ENCODE results near the gene GTPBP6. TPM values are rescaled to one million over a fixed set of nuclear protein-coding genes. Genes with fewer than 3 reads are reported as not detected.

GTPBP6 gene
- total RNA-seq, 4 donors from 2014 or later = 30.6 to 60.2 (median 36.0) TPM

GRCh38 chrX:355329-356050 is 36.9 kb upstream of the GTPBP6 start:
- H3K27ac ChIP-seq = no peak overlapping the region
- H3K27me3 ChIP-seq = no peaks in the 10 kb centered on the region
- DNase-seq = no peak
- H3K4me1 ChIP-seq = no peaks in the 10 kb centered on the region
- intact Hi-C loops (cut with DNase I; ENCODE audit: low total_unique reads) (no loop called here), in situ Hi-C loops (cut with MboI; ENCODE audit: low pct_ligation_motif_present in 1 of 4, low pct_unique_long_range_greater_than_20kb in 1 of 4, low sequenced_read_pairs in 3 of 4) (no loop called here)
- H3K36me3 ChIP-seq = peaks cover 0 to 4% (median under 1%) of the 10 kb centered on the region in 4 donors
- no peak for TF ChIP-seq POLR2AphosphoS5 (IDR thresholded peaks at IDR 0.05)
- TF ChIP-seq POLR2A (IDR thresholded peaks at IDR 0.05) = no peak
- no peak for TF ChIP-seq CTCF (IDR thresholded peaks at IDR 0.05)
- no peak for TF ChIP-seq EP300 (IDR thresholded peaks at IDR 0.05; ENCODE audit: low read depth)
- H3K9me3 ChIP-seq = peaks cover 6 to 9% of the 10 kb centered on the region in 2 donors
- 91 to 92% methylated on average over 14 to 35 of the region's 35 CpGs for WGBS, 2 donors (ENCODE audit: low coverage in 1 of 2)
- H3K4me3 ChIP-seq = no peak overlapping the region

- no peak overlapping the region for H3K27ac ChIP-seq
- in situ Hi-C loops (cut with MboI; ENCODE audit: low pct_ligation_motif_present in 1 of 4, low pct_unique_long_range_greater_than_20kb in 1 of 4, low sequenced_read_pairs in 3 of 4) (no loop called here), intact Hi-C loops (cut with DNase I; ENCODE audit: low total_unique reads) (no loop called here)
- H3K9me3 ChIP-seq = no peaks in the 10 kb centered on the region
- H3K4me3 ChIP-seq = no peak overlapping the region
- H3K27me3 ChIP-seq = no peaks in the 10 kb centered on the region
- TF ChIP-seq POLR2AphosphoS5 (IDR thresholded peaks at IDR 0.05) (no peak), EP300 (IDR thresholded peaks at IDR 0.05; ENCODE audit: low read depth) (no peak), POLR2A (IDR thresholded peaks at IDR 0.05) (no peak), CTCF (IDR thresholded peaks at IDR 0.05) (no peak)
- no peaks in the 10 kb centered on the region for H3K36me3 ChIP-seq
- WGBS, 2 donors (ENCODE audit: low coverage in 1 of 2) = 95 to 100% methylated on average over 3 to 36 of the region's 39 CpGs
- no peaks in the 10 kb centered on the region for H3K4me1 ChIP-seq
- no peak for DNase-seq
These were observed 35.3 kb upstream of the GTPBP6 start for GRCh38 chrX:353566-354535.

GRCh38 chrX:352582-353314 is 34.2 kb upstream of the GTPBP6 start:
- Histone ChIP-seq H3K9me3 (no peaks in the 10 kb centered on the region), H3K4me3 (no peak overlapping the region), H3K36me3 (no peaks in the 10 kb centered on the region), H3K27me3 (no peaks in the 10 kb centered on the region), H3K4me1 (no peaks in the 10 kb centered on the region), H3K27ac (no peak overlapping the region)
- 93 to 95% methylated on average over 3 to 37 of the region's 39 CpGs for WGBS, 2 donors (ENCODE audit: low coverage in 1 of 2)
- DNase-seq = no peak
- intact Hi-C loops (cut with DNase I; ENCODE audit: low total_unique reads) (no loop called here), in situ Hi-C loops (cut with MboI; ENCODE audit: low pct_ligation_motif_present in 1 of 4, low pct_unique_long_range_greater_than_20kb in 1 of 4, low sequenced_read_pairs in 3 of 4) (no loop called here)
- TF ChIP-seq POLR2AphosphoS5 (IDR thresholded peaks at IDR 0.05) (no peak), EP300 (IDR thresholded peaks at IDR 0.05; ENCODE audit: low read depth) (no peak), POLR2A (IDR thresholded peaks at IDR 0.05) (no peak), CTCF (IDR thresholded peaks at IDR 0.05) (no peak)

- intact Hi-C loops (cut with DNase I; ENCODE audit: low total_unique reads) = no loop called here
- in situ Hi-C loops (cut with MboI; ENCODE audit: low pct_ligation_motif_present in 1 of 4, low pct_unique_long_range_greater_than_20kb in 1 of 4, low sequenced_read_pairs in 3 of 4) = no loop called here
- Histone ChIP-seq H3K9me3 (no peaks in the 10 kb centered on the region), H3K36me3 (no peaks in the 10 kb centered on the region), H3K4me3 (no peak overlapping the region), H3K27me3 (no peaks in the 10 kb centered on the region), H3K4me1 (no peaks in the 10 kb centered on the region), H3K27ac (no peak overlapping the region)
- DNase-seq = no peak
- no peak for TF ChIP-seq CTCF (IDR thresholded peaks at IDR 0.05)
- no peak for TF ChIP-seq POLR2AphosphoS5 (IDR thresholded peaks at IDR 0.05)
- TF ChIP-seq POLR2A (IDR thresholded peaks at IDR 0.05) = no peak
- no peak for TF ChIP-seq EP300 (IDR thresholded peaks at IDR 0.05; ENCODE audit: low read depth)
- 95 to 100% methylated on average over 23 to 27 of the region's 27 CpGs for WGBS, 2 donors (ENCODE audit: low coverage in 1 of 2)
These were observed 33.6 kb upstream of the GTPBP6 start for GRCh38 chrX:352181-352580.

Measured in transverse colon (tissue), 4 donors.